ENCODE results near the gene OPCML.

DNA sequence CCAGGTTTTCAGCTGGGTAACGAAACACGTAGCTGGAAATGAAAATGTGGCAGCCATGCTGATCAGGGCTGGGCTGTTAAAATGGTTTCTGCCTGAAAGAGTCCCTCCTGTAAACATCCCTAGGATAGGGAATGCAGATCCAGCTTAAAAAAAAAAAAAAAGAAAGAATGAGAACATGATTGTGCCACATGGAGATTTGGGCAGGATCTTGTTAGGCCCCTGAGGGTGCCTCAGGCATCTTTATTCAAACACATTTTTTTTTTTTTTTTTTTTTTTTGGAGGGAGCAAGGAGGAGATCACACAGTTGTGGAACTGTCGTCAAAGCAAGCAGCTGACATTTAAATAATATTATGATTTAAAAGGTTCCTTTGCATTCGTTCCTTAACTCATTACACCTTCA, 900.3 kb downstream of the OPCML start:
- TF ChIP-seq, protein P1, sequence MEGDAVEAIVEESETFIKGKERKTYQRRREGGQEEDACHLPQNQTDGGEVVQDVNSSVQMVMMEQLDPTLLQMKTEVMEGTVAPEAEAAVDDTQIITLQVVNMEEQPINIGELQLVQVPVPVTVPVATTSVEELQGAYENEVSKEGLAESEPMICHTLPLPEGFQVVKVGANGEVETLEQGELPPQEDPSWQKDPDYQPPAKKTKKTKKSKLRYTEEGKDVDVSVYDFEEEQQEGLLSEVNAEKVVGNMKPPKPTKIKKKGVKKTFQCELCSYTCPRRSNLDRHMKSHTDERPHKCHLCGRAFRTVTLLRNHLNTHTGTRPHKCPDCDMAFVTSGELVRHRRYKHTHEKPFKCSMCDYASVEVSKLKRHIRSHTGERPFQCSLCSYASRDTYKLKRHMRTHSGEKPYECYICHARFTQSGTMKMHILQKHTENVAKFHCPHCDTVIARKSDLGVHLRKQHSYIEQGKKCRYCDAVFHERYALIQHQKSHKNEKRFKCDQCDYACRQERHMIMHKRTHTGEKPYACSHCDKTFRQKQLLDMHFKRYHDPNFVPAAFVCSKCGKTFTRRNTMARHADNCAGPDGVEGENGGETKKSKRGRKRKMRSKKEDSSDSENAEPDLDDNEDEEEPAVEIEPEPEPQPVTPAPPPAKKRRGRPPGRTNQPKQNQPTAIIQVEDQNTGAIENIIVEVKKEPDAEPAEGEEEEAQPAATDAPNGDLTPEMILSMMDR (conservative IDR thresholded peaks at IDR 0.05; ENCODE audit: low read depth, low read length): no peak
- TF ChIP-seq EZH2 (IDR thresholded peaks at IDR 0.05; ENCODE audit: low read length, unreplicated experiment): no peak

All from PC-3 (cell line).